GM19240 (cell line): ENCODE measurements around the gene PCCA.

ENCODE experiments used
- DNase-seq: peaks from one replicate; pipeline ENCODE4 v3.0.0; 2011; ENCODE audit warnings: low spot score; ENCODE audit not compliant: insufficient read length

PCCA gene

DNA sequence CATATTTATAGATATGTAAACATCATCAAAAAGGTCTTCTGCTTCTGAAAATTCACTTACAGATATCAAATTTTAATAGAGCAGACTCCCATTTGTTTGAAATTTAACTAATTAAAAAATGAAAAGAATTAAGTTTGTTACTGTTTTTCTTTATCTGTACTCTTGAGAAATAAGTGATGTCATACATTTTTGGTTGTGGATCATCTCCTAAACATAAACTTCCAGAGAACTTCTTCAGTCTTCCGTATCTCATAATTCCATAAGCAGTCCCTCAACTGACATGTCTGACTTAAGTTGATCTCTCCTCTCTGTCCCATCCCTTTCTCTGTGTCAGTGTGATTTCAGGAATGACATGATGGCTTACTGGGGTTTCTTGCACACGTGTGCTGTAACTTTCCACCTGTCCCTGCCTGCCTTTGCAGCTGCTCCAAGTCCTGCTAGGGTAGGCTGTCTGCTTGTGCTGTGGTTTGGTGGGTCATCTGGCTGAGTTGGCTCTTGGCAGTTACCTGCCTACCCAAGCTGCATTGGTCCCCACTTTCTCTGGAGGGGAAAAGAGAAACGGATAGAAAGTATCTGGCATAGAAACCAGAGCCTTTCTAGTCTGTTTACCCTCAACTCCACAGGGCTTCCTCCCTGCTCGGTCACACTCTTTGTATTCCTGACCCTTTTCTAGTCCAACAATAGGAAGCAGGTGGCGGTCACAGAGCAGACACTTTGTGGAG is 372.6 kb downstream of the PCCA start:
- DNase-seq: no peak

DNA sequence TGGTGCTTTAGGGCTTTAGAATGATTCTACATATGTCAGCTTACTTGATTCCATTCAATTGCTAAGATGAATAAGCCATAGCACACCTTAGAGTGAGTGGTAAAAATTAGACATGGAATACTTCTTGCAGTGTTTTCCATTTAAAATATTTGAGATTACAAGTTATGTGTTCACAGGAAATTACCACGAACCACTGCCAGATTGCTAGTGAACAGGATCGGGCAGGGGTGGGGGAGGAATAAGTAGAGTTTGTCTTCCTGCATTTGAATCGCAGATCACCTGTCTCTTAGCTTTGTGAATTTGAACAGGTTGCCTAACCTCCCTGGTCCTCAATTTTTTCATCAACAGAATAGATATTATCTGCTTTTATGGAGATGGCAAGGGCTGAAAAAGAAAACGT is 375.1 kb downstream of the PCCA start:
- DNase-seq: no peak

DNA sequence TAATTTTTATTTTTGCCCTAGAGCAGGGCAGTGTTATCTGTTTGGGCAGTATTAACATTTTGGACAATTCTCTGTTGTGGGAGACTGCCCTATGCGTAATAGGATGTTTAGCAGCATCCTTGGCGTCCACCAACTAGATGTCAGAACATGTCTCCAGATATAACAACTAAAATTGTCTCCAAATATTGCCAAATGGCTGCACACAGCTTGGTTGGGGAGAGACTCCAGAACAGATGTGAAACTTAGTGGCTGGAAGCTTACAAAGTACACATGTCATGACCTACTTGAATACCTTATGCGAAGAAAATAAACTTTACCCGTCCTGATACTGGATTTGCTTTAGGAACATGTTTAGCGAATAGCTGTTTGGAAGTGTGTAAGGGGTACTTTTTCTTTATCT is 376.7 kb downstream of the PCCA start:
- DNase-seq: no peak

DNA sequence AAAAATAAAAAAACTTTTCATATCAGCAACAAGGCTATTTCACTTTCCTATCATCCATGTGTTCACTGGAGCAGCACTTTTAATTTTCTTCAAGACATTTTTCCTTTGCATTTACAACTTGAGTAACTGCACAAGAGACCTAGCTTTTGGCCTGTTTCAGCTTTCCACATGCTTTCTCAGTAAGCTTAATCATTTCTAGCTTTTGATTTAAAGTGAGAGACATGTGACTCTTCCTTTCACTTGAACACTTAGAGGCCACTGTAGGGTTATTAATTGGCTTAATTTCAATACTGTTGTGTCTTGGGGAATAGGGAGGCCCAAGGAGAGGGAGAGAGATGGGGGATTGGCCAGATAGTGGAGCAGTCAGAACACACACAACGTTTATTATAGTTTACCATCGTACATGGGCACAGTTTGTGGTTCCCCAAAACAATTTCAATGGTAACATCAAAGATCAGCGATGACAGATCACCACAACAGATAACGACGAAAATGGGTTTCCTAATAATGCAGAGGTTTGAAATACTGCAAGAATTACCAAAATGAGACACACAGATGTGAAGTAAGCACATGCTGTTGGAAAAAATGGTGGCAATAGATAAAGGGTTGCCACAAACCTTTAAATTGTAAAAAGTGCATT is 382.1 kb downstream of the PCCA start:
- DNase-seq: no peak

DNA sequence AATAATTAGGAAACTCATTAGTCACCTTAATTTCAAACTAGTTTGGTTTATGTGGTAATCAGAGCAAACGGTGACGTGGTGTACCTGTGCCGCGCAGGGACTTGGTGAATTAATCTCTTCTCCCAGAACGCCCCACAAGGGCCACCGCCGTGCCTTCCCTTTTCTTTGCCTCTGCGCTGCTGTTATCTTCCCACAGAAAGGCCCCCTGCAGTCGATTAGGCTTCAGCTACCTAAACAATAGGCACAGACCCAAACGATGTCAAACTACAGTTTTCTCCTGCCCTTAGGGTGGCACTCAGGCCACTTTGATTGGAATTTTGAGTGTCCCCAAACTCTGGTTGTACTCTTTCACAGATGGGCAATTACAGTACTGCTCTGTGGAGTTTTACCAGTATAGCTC is 384.2 kb downstream of the PCCA start:
- no peak for DNase-seq

DNA sequence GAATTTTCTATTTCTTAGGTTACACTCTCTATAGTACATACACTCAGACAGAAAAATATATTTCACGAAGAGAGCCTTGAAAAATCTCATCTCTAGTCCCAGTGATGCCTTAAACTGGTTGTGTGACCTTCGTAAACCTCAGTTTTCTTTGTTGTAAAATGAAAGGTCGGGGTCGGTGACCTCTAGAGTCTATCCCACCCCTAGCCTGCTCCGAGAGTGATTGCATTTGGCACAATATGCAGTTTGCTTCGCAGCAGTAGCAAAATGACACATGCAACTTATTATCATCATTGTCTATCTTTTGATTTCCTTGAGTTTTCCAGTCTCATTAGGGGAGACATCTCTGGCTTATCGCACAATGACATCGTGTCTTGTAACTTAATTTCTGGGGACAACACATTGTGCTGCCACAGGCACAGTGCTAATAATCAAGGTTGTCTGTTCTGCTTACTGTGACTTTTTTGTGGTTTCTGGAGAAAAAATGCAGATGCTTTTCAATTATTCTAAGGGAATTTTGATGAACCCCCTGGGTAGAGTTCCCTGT is 384.7 kb downstream of the PCCA start:
- no peak for DNase-seq

DNA sequence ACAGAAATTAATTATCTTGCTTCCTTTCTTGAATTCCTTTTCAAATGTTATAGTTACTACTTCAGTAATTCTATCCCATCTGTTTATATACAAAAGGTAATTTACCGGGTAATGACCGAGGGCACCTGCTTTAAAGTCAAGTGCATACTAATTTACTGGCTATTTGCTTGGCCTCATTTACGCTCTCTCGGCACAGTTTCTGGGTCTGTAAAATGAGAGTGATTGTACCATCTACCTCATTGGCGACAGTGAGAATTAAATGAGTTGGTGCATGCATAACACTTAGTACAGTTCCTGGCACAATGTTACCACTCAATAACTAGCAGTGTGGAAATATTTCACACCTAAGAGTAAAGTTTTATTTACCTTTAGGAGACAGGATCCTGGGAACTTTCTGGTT is 388.1 kb downstream of the PCCA start:
- DNase-seq: no peak

DNA sequence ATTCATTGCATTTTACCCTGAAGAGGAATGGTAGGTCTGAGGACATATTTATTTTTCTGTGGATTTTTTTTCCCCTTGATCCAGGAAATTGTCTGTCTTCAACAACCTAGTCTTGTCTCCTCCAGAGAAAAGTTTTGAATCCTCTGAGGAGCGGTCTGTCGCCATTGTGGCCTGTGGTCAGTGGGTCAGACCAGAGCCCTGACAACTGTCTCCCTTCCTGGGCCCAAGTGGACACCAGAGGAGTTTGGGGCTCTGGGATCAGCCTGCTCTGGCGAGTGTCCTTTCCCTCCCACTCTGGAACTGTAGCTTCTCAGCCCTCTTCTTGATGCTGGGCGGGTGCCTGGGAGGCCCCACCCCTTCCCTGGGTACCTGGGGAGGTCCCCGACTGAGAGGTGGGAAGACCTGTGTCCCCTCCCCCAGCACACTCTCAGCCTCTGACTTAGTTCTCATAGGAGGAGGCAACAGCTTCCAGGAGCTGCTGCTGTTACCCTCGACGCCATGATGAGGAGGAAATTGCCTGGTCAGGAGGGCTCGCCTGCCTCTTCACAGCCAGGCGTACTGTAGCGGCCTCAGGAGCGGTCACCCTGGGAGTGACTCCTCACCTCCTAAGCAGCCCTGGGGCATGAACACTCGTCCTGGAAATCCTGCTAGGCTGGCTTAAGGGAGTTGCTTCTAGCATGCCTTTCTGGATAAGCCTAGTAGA is 389.4 kb downstream of the PCCA start:
- no peak for DNase-seq

DNA sequence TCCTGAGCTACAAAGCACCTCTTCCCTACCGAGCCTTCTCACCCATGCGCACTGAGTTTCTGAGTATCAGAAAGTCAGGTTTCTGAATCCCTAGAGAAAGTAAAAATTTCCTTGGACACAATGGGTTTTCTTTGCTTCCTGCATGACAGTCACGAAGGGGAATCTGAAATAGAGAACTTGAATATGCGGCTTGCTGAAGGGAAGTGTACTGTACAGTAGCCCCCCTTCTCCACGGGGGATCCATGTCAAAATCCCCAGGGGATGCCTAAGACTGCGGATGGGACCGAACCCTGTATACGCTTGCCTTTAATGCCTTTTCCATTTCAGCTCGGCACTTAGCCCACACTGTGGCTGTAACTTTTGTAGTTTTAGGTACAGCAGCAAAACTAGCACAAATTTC is 391.8 kb downstream of the PCCA start:
- no peak for DNase-seq

DNA sequence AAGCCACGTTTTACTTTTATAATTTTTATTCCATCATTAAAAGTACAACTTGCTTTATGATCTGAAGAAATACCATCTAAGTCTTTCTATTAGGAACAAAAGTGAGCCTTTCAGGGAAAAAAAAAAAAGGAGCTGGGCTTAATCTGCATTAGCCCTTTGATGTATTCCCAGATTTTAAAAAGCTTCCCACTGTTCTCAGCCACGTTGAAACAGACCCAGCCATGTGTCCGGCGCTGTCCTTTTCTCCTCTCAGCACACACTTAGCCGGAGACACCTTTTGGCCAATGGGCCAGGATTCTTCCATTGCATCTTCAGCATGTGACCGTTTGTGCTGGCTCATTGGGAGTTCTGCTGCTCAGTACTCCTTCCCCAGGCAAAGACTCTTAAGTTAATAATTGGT is 394.2 kb downstream of the PCCA start:
- DNase-seq: no peak

DNA sequence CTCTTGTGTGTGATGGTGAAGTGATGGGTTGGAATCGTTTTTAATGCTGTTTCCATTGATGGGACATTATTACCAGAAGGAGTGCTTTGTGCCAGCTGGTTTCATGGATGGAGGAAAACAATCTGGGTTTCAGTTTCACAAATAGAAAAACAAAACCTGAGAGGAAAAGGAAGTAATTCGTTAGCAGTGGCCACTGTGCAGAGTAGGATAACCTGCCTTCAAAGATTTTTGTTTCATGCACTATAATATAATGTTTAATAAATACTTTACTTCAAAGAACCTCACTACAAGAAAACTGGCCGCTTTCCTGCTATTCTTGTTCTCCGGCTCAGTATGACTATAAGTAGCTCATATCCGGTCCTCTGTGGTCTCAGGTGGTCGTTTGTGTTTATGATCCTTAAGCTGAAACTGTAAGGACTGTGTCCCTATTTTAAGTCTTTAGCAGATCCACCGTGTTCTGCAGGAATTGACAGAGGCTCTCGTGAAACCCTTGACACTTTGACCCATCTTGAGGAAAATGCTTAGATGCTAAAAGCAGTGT is 395.0 kb downstream of the PCCA start:
- no peak for DNase-seq

DNA sequence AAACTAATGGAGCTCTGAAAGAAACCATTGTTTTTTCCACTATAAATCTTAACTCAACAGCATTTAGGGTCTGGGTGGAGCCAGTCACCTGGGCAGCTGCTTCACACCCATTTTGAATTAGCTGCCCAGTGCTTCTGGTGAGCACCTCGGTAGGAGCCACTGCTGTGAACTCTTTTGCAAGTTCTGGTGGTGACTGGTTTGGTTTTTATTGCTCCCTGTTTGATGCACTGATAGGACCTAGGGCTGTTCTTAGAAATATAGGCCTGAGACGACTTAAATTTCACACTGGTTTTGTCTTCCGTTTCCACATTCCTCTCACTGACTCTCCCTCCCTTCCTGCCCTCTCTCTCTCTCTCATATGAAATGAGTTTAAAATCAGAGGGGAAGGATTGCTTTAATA is 395.8 kb downstream of the PCCA start:
- DNase-seq: no peak

DNA sequence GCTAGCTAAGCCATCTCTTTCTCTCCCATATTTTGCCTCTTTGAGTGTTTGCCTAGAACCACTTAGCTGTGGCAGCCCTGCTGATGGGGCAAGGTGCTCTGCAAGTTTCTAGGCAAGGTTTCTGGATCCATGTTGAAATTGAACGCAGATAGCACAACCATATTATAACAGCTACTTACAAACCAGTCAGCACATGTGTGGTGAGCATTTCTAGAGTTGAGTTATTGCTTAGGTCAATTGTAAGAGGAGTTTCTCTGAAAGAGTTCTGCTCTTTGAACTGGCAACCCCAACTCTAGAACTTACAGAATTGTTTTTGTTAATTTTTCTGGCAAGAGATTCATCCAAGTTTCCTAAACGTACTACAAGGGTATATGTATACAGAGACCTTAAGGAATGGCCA is 396.4 kb downstream of the PCCA start:
- no peak for DNase-seq

DNA sequence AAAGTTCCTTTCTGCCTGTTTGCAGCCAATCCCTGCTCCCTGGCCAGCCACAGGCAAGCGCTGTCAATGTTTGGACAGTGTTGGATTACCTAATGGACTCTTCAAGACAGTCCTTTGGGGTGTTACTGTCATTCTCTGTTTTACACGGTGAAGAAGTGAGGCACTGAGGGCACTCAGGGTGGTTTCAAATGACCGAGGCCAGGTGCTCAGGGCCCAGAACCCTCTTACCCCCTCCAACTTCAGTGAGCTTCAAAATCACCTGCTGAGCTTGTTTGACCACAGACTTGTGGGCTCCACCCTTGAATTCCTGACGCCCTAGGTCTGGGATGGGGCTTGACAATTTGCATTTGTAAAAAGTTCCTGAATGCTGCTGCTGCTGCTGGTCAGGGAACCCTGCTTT is 401.8 kb downstream of the PCCA start:
- DNase-seq: no peak

DNA sequence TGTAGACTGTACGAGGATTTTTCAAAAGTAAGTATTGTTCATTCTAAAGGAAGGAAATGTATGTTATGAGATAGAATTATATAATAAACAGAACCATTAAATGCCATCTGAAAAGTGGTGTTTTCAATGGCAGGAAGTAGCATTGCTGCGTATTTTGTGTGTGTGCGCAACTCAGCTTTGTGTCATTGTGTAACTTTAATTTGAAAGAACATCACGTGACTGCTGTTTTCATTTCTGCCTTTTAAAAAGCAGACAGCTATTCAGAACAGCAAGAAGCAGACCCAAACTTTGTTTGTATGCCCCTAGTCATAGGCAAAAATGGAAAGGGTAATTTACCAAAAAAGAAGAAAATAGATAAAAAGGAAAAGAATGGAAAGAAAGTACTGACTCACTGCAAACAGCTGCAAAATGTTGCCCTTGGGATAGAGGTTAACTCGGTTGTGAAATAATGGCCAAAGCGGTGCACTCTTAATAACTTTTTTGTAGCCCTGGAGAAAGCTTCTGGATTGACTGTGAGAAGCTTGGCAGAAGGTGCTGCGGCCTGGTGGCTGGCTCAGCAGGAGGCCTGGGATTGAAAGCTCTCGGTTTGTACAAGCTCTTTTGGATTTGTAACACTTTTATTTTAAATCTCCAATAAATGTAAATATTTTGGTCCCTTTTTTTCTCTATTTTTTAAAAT is 402.4 kb downstream of the PCCA start:
- DNase-seq: no peak

DNA sequence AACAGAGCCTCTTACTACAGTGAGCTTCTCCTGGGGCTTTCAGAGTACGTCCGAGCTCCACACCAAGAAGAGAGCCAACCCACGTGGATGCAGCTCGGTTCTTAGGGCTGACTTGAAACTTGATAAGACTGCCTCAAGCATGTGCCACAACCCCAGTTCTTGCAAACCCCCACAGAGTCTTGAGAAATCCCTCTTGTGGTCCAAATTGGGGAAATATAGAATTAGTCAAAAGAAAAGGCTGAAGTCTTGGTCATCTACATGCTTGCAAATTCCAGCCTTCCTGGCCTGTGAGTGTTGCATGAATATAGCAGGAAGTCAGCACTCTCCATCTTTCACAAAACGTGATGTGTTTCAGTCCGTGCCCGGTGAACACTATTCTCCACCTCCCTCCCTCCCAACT is 404.5 kb downstream of the PCCA start:
- no peak for DNase-seq

DNA sequence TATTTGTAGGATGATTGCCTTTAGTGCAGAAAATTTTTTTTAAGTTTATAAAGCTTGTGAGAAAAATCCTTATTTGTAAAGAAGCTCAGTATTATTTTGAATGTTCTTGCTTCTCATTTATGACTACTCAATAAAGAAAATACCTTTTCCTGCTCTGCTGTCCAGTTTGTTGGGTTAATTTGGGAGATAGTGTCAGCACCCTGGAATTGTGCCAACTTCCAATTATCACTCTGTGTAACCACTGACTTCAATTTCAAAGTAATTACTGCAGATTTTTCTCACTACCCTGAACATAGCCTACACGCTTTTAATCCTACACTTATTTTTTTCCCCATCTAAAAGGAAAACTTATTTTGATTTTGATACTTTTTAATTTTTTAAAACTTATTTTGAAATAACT is 406.6 kb downstream of the PCCA start:
- no peak for DNase-seq

DNA sequence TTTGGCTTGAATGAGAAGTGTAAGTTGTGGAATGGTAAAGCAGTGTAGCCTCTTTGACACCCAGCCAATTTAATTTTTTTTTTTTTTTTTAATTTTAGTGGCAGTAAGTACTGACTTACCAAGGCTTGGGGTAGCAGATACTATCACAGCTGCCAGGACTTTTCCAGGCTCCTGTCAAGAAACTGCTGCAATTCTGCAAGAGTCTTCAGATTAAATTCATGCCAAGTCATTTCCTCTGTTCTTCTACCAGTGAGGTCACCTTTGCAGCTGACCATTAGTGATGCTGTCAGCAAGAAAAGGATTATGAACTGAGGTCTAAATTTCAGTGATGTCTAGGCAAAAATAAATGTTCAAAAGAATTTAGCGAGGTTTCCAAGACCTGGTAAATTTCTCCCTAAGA is 408.5 kb downstream of the PCCA start:
- DNase-seq: no peak

DNA sequence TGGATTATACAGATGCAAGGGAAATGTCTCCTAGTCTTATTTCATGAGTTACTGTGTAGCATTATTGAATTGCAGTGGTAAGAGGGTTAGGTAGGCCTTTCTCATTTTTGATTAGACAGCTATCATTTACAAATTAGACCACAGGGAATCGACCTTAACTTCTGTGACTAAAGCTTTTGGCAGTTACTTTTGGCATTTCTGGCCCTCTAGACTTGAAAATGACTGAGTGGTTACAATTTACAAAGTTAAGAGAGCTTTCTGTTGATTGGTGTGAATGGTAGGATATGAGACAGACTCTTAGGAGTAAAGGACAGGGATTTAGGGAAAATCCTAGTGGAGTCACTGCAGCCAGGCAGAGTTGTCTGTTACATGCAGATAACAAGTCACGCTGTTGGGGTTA is 413.6 kb downstream of the PCCA start:
- no peak for DNase-seq

DNA sequence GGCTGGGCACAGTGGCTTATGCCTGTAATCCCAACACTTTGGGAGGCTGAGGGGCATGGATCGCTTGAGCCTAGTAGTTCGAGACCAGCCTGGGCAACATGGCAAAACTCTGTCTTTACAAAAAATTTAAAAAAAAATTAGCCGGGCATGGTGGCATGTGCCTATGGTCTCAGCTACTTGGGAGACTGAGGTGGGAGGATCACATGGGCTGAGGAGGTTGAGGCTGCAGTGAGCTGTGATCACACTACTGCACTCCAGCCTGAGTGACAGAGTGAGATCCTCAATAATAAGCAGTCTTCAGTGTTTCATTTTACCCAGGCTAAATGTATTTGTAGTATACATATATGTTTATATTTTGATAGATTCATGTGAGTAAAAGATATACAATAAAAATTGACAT is 414.7 kb downstream of the PCCA start:
- DNase-seq: no peak

DNA sequence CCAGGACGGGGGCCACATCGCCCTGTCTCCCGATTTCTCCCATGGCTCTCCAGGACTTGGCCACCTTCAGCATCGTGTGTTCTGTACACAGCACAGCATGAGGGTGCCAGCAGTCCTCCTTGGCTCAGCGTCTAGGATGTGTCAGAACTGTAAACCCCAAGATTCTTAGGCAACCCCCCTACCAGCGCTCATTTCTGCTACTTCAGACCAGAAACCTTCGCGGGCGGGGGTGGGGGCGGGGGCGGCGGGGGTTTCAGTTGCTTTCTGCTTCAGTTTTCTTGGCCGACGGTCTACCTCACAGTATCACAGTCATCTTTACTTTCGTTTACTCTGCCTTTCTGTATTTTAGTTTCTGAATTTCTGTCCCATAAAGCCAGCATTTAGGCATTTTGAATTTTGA is 417.3 kb downstream of the PCCA start:
- peak; percentile 20 for DNase-seq
